Measurements from ENCODE around the gene BRINP3.

BRINP3 gene

GRCh38 chr1:190095596-190095995, 382.1 kb downstream of the BRINP3 start:
- no peak for DNase-seq

GRCh38 chr1:190084552-190084951, 393.1 kb downstream of the BRINP3 start:
- DNase-seq: no peak

- no peak for DNase-seq
These were observed 409.4 kb downstream of the BRINP3 start for GRCh38 chr1:190068304-190068703.

- no peak for DNase-seq
These were observed 410.1 kb downstream of the BRINP3 start for GRCh38 chr1:190067592-190067991.

GRCh38 chr1:190066011-190066410, 411.7 kb downstream of the BRINP3 start:
- DNase-seq: no peak

GRCh38 chr1:190049314-190049713, 428.4 kb downstream of the BRINP3 start:
- no peak for DNase-seq
